GM10248 (cell line): ENCODE measurements around the gene EEF2KMT.
"Not testable (repeated sequence)": the region's sequence is repeated elsewhere in the genome, so short reads cannot be mapped to it uniquely, and the experiment has no call there.

Source experiments
- CTCF ChIA-PET: fragments of 300-600 bp; sonication (Branson Sonifier 250); formaldehyde crosslinking; extraction: SDS; loops from one replicate; lab custom pipeline; 2021; ENCODE audit warnings: antibody characterized with exemption; lab: Yijun Ruan, JAX
- POLR2A ChIA-PET: fragments of 350-650 bp; sonication (Branson Sonifier 250); formaldehyde crosslinking; extraction: SDS; loops from one replicate; lab custom pipeline; 2020; ENCODE audit warnings: antibody characterized with exemption; lab: Yijun Ruan, JAX
- DNase-seq: peaks from one replicate; pipeline ENCODE4 v3.0.0; 2012; ENCODE audit errors: extremely low spot score
- TF ChIP-seq, protein P1 (sequence below): IDR thresholded peaks from 2 replicates; pipeline ENCODE4 v1.5.1; 2012; ENCODE audit warnings: mild to moderate bottlenecking, low read depth; ENCODE audit errors: extremely low read depth, missing control alignments, control extremely low read depth

The EEF2KMT gene

GRCh38 chr16:5097470-5098220 is at the start of gene EEF2KMT:
TSS of gene EEF2KMT (minus strand) at chr16:5097795. CDS start at chr16:5097739, 56 bp downstream.
- TF ChIP-seq, protein P1, sequence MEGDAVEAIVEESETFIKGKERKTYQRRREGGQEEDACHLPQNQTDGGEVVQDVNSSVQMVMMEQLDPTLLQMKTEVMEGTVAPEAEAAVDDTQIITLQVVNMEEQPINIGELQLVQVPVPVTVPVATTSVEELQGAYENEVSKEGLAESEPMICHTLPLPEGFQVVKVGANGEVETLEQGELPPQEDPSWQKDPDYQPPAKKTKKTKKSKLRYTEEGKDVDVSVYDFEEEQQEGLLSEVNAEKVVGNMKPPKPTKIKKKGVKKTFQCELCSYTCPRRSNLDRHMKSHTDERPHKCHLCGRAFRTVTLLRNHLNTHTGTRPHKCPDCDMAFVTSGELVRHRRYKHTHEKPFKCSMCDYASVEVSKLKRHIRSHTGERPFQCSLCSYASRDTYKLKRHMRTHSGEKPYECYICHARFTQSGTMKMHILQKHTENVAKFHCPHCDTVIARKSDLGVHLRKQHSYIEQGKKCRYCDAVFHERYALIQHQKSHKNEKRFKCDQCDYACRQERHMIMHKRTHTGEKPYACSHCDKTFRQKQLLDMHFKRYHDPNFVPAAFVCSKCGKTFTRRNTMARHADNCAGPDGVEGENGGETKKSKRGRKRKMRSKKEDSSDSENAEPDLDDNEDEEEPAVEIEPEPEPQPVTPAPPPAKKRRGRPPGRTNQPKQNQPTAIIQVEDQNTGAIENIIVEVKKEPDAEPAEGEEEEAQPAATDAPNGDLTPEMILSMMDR, result peak; percentile 7
- DNase-seq, result peak; percentile 93
- POLR2A ChIA-PET, result interaction anchor here (0.7 to 1.0 kb wide), 2 partner anchors 559 to 733 kb away, joined by 3 read pairs; no protein-coding TSS in a partner anchor
- CTCF ChIA-PET, result interaction anchor here (0.8 kb wide), 1 partner anchor 17 kb away, joined by 3 read pairs; no protein-coding TSS in a partner anchor

- DNase-seq, POLR2A ChIA-PET, CTCF ChIA-PET: not testable (repeated sequence)
Observed at GRCh38 chr16:5144621-5144956, 47.0 kb upstream of the EEF2KMT start.

- TF ChIP-seq, protein P1, result no peak
- no peak for DNase-seq
- ChIA-PET CTCF (no interaction called here), POLR2A (no interaction called here)
Observed at GRCh38 chr16:5143761-5144620, 46.4 kb upstream of the EEF2KMT start.

- CTCF ChIA-PET, DNase-seq, POLR2A ChIA-PET: not testable (repeated sequence)
Observed at GRCh38 chr16:5140151-5140550, 42.6 kb upstream of the EEF2KMT start.

DNA sequence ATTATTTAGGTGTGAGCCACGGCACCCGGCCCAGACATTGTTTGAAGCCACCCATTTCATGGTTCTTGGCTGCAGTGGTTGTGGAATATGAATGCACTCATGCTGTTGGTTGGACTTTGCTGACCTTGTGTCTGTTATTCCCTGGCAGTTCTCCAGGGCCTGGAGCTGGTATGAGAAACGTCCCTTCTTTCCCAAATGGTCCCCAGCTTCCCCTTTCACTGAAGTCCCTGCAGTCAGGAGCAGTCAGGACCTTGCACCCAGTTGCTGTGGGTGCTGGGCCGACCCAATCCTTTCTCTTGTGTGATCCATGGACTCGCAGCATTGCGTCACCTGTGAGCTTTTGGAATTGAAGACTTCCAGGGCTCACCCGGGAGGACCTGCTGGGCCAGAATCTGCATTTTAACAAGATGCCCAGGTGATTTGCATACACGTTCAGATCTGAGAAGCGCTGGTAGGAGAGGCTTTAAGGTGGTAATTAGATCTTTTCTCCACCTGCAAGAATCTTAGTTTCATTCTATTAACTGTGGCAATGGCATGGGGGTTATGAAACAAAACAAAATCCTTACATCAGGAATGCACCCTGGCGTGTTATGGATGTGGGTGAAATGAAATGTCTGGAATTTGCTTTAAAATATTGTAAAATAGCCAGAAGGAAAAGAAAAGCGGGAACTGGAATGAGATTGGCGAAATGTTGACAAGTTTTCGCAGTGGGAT is 37.3 kb upstream of the EEF2KMT start:
- CTCF ChIA-PET, result interaction anchor here (0.7 kb wide), 1 partner anchor 110 kb away, joined by 3 read pairs; no protein-coding TSS in a partner anchor
- POLR2A ChIA-PET, DNase-seq: not testable (repeated sequence)

DNA sequence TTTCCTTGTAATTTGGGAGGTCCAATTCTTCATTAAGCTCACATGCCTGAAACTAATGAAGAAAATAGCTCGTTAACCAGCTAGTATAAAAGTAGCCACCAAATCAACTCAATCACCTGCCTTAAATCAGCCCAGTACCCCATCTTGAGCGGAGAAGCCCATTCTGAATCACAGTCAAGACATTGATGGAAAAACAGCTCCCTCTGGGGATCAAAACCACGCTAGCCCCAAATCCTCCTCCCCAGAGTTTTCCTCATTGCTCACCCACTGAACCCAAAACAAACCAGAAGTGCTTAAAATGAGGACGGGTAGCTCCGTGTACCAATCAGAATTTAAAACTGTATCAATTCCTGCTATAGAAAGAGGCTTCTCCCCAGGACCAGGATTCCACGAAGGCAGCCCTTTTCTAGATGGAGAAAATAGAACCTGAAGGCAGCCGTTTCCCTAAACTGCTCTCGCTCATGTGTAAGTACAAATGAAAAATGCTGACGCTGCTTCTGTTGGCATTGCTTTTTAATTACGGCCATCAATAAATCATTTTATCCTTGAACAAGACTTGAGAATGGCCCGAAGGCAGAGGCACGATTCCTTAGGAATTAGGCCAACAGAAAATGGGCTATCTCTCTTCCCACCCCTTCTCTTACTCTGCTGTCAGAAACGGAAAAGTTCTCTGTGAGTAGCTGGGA is 35.5 kb upstream of the EEF2KMT start:
- DNase-seq, CTCF ChIA-PET, POLR2A ChIA-PET: not testable (repeated sequence)

- DNase-seq, CTCF ChIA-PET, POLR2A ChIA-PET: not testable (repeated sequence)
Observed at GRCh38 chr16:5131467-5132004, 33.9 kb upstream of the EEF2KMT start.

DNA sequence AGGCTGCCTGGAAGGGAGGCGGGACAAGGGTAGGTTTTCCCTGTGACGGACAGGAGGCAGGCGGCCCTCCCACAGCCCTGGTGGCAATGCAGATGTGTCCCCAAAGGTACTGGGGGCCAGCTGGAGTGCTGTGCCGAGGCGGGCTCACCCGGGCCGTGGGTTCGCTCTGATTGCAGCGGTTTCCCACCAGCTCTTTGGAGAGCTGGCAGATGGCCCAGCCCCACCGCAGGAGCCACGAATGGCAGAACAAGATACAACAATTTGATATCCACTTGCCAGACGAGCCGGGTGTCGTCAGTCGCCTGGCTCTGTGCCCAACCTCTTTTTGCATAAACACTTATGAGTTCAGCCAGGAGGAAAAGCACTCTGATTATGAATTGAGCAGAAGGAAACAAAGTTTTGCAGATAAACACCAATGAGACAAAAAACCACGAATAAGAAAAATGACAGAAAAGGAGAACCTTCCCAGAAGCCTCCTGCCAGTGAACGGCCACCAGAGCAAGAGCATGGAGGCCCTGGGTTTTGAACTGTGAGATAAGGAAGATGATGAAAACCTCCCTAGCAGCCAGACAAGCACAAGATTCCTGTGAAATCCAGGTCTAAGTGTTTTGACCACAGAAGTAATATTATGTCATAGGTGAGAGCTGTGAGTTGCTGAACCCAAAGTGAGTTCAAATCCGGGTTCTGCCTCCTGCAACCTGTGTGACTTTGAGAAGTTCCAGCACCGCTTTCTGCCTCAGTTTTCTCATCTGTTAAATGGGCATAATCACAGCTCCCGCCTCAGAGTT is 19.9 kb upstream of the EEF2KMT start:
- POLR2A ChIA-PET, CTCF ChIA-PET, DNase-seq: not testable (repeated sequence)

DNA sequence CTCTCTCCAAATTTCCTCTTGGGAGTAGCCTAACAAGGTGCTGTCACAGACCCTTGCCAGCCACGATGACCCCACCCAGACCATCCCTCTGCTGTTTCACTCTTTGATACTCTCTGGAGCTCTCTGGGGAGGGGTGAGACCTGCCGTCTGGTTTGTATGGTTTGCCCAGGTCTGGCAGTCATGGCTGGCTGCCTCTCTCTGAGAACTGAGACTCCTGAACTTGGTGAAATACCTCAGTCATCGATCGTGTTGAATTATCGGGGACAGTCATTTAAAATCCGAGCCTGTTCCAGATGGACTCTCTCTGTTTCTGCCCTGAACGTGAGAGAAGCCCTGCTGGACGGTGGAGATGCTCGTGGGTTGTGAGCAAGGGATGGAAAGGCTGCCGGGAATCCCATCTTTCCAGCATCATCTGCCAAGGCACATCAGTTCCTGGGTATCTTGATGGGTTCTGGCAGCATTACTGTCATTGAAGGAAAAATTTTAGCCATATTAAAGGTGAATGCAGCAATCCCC is 19.2 kb upstream of the EEF2KMT start:
- DNase-seq, POLR2A ChIA-PET, CTCF ChIA-PET: not testable (repeated sequence)

DNA sequence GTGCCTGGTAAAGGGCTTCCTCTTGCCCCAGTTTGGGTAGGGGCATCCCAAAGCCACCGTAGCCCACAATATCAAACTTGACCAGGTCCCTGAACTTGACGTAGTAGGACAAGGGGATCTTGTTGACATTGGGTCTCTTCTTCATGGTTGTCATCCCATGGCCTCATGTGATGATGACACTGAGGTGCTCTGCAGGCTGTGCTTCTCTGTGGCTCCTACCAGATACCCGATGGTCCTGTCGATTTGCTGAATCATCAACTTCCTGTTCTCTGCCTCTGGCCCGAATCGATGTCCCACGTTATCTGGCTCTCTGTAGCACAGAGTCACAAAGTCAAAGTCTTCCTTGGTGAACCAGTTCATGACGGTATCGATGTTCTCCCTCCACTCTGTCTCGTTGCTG is 13.3 kb upstream of the EEF2KMT start:
- CTCF ChIA-PET, POLR2A ChIA-PET, DNase-seq: not testable (repeated sequence)
